Measurements from ENCODE around the gene PTPRM. TPM values are rescaled to one million over a fixed set of nuclear protein-coding genes. Genes with fewer than 3 reads are reported as not detected.

The PTPRM gene
- total and polyA plus RNA-seq, 4 donors: 9.2 to 23.0 (median 12.7) TPM

GRCh38 chr18:7608781-7609201 lies 41.7 kb downstream of the PTPRM start:
- Histone ChIP-seq H3K9ac (ENCODE audit: low read depth in 1 of 2, low read length in 2 of 2) (no peak overlapping the region), H3K9me3 (ENCODE audit: control insufficient read depth in 4 of 4, low read length in 3 of 4) (no peaks in the 10 kb centered on the region), H3K27me3 (ENCODE audit: control insufficient read depth in 4 of 4, insufficient read depth in 4 of 4, low read length in 3 of 4) (no peaks in the 10 kb centered on the region), H3K27ac (ENCODE audit: low read depth in 1 of 2, low read length in 2 of 2) (no peak overlapping the region), H3K36me3 (ENCODE audit: control insufficient read depth in 4 of 4, insufficient read depth in 3 of 4, low read depth in 1 of 4, low read length in 3 of 4) (no peaks in the 10 kb centered on the region), H3K4me3 (ENCODE audit: low read depth in 1 of 3, low read length in 3 of 3) (no peak overlapping the region), H3K4me1 (ENCODE audit: control insufficient read depth in 4 of 4, insufficient read depth in 4 of 4, low read length in 3 of 4) (no peaks in the 10 kb centered on the region)
- TF ChIP-seq TAF1 (conservative IDR thresholded peaks at IDR 0.05): no peak
- no peak for TF ChIP-seq SP1 (IDR thresholded peaks at IDR 0.05)
- no peak for TF ChIP-seq FOXA1 (IDR thresholded peaks at IDR 0.05)
- no peak for TF ChIP-seq GABPA (IDR thresholded peaks at IDR 0.05 in 1 of 2, conservative IDR thresholded peaks at IDR 0.05 in 1 of 2)
- peak in 1 of 2 donors; percentile 7 for TF ChIP-seq RXRA (IDR thresholded peaks at IDR 0.05)
- TF ChIP-seq NR2F2 (IDR thresholded peaks at IDR 0.05): peak; percentile 71
- no peak for TF ChIP-seq YY1 (IDR thresholded peaks at IDR 0.05)
- no peak for TF ChIP-seq EGR1 (IDR thresholded peaks at IDR 0.05; ENCODE audit: low read depth in 2 of 2)
- TF ChIP-seq HNF4G (IDR thresholded peaks at IDR 0.05): no peak
- no peak for TF ChIP-seq MAX (IDR thresholded peaks at IDR 0.05)
- 74% methylated on average over 2 of the region's 2 CpGs for WGBS
- no peak for DNase-seq (ENCODE audit: low spot score)

GRCh38 chr18:7609617-7610016 lies 42.5 kb downstream of the PTPRM start:
- no peak for DNase-seq (ENCODE audit: low spot score)
- H3K9ac ChIP-seq (ENCODE audit: low read depth in 1 of 2, low read length in 2 of 2): no peak overlapping the region
- H3K27me3 ChIP-seq (ENCODE audit: control insufficient read depth in 4 of 4, insufficient read depth in 4 of 4, low read length in 3 of 4): no peaks in the 10 kb centered on the region
- H3K4me1 ChIP-seq (ENCODE audit: control insufficient read depth in 4 of 4, insufficient read depth in 4 of 4, low read length in 3 of 4): no peaks in the 10 kb centered on the region
- no peaks in the 10 kb centered on the region for H3K9me3 ChIP-seq (ENCODE audit: control insufficient read depth in 4 of 4, low read length in 3 of 4)
- H3K36me3 ChIP-seq (ENCODE audit: control insufficient read depth in 4 of 4, insufficient read depth in 3 of 4, low read depth in 1 of 4, low read length in 3 of 4): no peaks in the 10 kb centered on the region
- no peak overlapping the region for H3K27ac ChIP-seq (ENCODE audit: low read depth in 1 of 2, low read length in 2 of 2)
- no peak overlapping the region for H3K4me3 ChIP-seq (ENCODE audit: low read depth in 1 of 3, low read length in 3 of 3)
- TF ChIP-seq TAF1 (conservative IDR thresholded peaks at IDR 0.05) (no peak), GABPA (IDR thresholded peaks at IDR 0.05 in 1 of 2, conservative IDR thresholded peaks at IDR 0.05 in 1 of 2) (no peak), CTCF (IDR thresholded peaks at IDR 0.05; ENCODE audit: low read depth, low read length, missing input control) (no peak), REST (IDR thresholded peaks at IDR 0.05) (no peak), MAX (IDR thresholded peaks at IDR 0.05) (no peak), RXRA (IDR thresholded peaks at IDR 0.05) (no peak), HNF4G (IDR thresholded peaks at IDR 0.05) (no peak), FOXA2 (IDR thresholded peaks at IDR 0.05) (no peak), RAD21 (IDR thresholded peaks at IDR 0.05) (no peak), JUND (IDR thresholded peaks at IDR 0.05) (no peak)
- 85% methylated on average over 1 of the region's 1 CpG for WGBS
